ENCODE results near the gene CASP5.

Gene CASP5

GRCh38 chr11:105033781-105034180 is 10.8 kb upstream of the CASP5 start:
- Histone ChIP-seq H3K9me2 (ENCODE audit: low read depth, low read length) (no peaks in the 10 kb centered on the region), H3K27me3 (ENCODE audit: insufficient read depth, low read length) (no peaks in the 10 kb centered on the region), H3K4me3 (ENCODE audit: low read depth, low read length, poor library complexity, severe bottlenecking) (no peak overlapping the region), H2AFZ (ENCODE audit: low read length) (no peak overlapping the region), H3K9me3 (ENCODE audit: low read length) (no peaks in the 10 kb centered on the region), H3K79me2 (ENCODE audit: insufficient read depth, low read length) (no peaks in the 10 kb centered on the region), H3K9ac (ENCODE audit: low read length) (no peak overlapping the region), H3K4me1 (ENCODE audit: insufficient read depth, low read length, severe bottlenecking) (no peaks in the 10 kb centered on the region), H3K36me3 (ENCODE audit: insufficient read depth, low read length) (no peaks in the 10 kb centered on the region), H3K4me2 (ENCODE audit: low read length) (no peak overlapping the region), H3K27ac (ENCODE audit: low read depth, low read length, poor library complexity, severe bottlenecking) (no peak overlapping the region), H3F3A (ENCODE audit: insufficient read depth, low read length) (no peaks in the 10 kb centered on the region), H4K20me1 (ENCODE audit: insufficient read depth, low read length) (no peaks in the 10 kb centered on the region)
- no peak for TF ChIP-seq EZH2 (IDR thresholded peaks at IDR 0.05; ENCODE audit: borderline replicate concordance, low read length)
- TF ChIP-seq, protein P1, sequence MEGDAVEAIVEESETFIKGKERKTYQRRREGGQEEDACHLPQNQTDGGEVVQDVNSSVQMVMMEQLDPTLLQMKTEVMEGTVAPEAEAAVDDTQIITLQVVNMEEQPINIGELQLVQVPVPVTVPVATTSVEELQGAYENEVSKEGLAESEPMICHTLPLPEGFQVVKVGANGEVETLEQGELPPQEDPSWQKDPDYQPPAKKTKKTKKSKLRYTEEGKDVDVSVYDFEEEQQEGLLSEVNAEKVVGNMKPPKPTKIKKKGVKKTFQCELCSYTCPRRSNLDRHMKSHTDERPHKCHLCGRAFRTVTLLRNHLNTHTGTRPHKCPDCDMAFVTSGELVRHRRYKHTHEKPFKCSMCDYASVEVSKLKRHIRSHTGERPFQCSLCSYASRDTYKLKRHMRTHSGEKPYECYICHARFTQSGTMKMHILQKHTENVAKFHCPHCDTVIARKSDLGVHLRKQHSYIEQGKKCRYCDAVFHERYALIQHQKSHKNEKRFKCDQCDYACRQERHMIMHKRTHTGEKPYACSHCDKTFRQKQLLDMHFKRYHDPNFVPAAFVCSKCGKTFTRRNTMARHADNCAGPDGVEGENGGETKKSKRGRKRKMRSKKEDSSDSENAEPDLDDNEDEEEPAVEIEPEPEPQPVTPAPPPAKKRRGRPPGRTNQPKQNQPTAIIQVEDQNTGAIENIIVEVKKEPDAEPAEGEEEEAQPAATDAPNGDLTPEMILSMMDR (IDR thresholded peaks at IDR 0.05; ENCODE audit: low read length), result no peak

DNA sequence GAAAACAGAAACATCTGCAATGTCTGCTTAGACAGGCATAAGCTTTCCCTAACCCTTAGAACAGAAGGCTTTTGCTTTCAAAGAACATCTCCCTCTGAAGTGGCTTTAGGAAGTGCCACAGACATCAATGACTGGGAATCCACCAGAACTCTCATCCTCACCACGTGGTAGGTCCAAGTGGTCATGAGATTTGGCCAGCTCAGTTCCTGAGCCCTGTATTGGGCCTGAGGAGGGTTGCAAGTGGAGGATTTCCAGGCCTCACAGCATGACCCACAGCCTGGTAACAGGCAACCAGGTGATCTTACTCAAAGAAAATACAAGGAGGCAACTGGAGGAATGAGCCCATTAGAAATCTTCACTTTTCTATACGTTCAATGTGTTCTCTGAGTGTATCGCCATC is 10.4 kb upstream of the CASP5 start:
- Histone ChIP-seq H3K36me3 (ENCODE audit: insufficient read depth, low read length) (no peaks in the 10 kb centered on the region), H3K4me2 (ENCODE audit: low read length) (no peak overlapping the region), H4K20me1 (ENCODE audit: insufficient read depth, low read length) (no peaks in the 10 kb centered on the region), H3K4me3 (ENCODE audit: low read depth, low read length, poor library complexity, severe bottlenecking) (no peak overlapping the region), H3K9me2 (ENCODE audit: low read depth, low read length) (no peaks in the 10 kb centered on the region), H3K79me2 (ENCODE audit: insufficient read depth, low read length) (no peaks in the 10 kb centered on the region), H3K27ac (ENCODE audit: low read depth, low read length, poor library complexity, severe bottlenecking) (no peak overlapping the region), H3F3A (ENCODE audit: insufficient read depth, low read length) (no peaks in the 10 kb centered on the region), H3K27me3 (ENCODE audit: insufficient read depth, low read length) (no peaks in the 10 kb centered on the region), H2AFZ (ENCODE audit: low read length) (no peak overlapping the region), H3K9me3 (ENCODE audit: low read length) (no peaks in the 10 kb centered on the region), H3K9ac (ENCODE audit: low read length) (no peak overlapping the region), H3K4me1 (ENCODE audit: insufficient read depth, low read length, severe bottlenecking) (no peaks in the 10 kb centered on the region)
- TF ChIP-seq, protein P1 (IDR thresholded peaks at IDR 0.05; ENCODE audit: low read length), result no peak
- TF ChIP-seq EZH2 (IDR thresholded peaks at IDR 0.05; ENCODE audit: borderline replicate concordance, low read length), result no peak

DNA sequence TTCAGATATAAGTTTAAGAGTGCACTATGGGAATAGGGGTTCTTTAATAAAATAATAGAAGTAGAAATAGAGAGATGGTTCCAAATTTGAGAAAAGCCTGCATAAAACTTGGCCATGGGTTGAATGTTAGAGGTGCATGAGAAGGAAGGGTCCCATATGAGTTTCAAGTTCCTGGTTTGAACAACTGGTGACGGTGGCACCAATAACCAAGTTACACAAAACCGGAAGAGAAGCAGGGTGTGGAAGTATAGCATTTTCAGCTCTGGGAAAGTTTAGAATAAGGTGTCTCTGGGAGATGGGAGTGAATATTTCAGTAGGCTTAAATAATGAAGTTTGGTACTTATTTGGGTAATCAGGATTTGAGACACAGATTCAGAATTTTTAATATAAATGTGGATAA is 9.5 kb upstream of the CASP5 start:
- Histone ChIP-seq H4K20me1 (ENCODE audit: insufficient read depth, low read length) (no peaks in the 10 kb centered on the region), H3K79me2 (ENCODE audit: insufficient read depth, low read length) (no peaks in the 10 kb centered on the region), H3K4me2 (ENCODE audit: low read length) (no peak overlapping the region), H3K9me3 (ENCODE audit: low read length) (no peaks in the 10 kb centered on the region), H3K4me3 (ENCODE audit: low read depth, low read length, poor library complexity, severe bottlenecking) (no peak overlapping the region), H3K36me3 (ENCODE audit: insufficient read depth, low read length) (no peaks in the 10 kb centered on the region), H3K4me1 (ENCODE audit: insufficient read depth, low read length, severe bottlenecking) (no peaks in the 10 kb centered on the region), H3F3A (ENCODE audit: insufficient read depth, low read length) (no peaks in the 10 kb centered on the region), H2AFZ (ENCODE audit: low read length) (no peak overlapping the region), H3K27me3 (ENCODE audit: insufficient read depth, low read length) (no peaks in the 10 kb centered on the region), H3K27ac (ENCODE audit: low read depth, low read length, poor library complexity, severe bottlenecking) (no peak overlapping the region), H3K9ac (ENCODE audit: low read length) (no peak overlapping the region), H3K9me2 (ENCODE audit: low read depth, low read length) (no peaks in the 10 kb centered on the region)
- no peak for TF ChIP-seq EZH2 (IDR thresholded peaks at IDR 0.05; ENCODE audit: borderline replicate concordance, low read length)

DNA sequence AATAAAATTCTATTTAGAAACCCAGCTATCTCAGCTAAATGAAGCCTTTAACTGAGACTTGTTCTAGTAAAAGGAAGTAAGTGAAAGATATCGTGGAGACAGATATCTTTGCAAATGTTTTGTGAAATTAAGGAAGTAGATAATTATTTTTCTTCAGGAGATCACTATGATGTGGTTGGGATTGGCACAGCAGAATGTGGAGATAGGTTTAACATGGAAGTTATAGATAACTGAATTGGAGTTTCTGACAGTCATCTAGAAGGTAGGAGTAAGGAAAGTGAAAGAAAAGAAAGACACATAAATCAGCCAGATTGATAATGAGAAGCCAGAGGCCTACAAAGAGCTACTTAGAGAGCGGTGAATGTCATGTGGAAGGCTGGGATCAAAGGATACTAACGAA is 4.7 kb upstream of the CASP5 start:
- H3K9ac ChIP-seq (ENCODE audit: low read length), result no peak overlapping the region
- H3F3A ChIP-seq (ENCODE audit: insufficient read depth, low read length), result no peaks in the 10 kb centered on the region
- no peaks in the 10 kb centered on the region for H3K27me3 ChIP-seq (ENCODE audit: insufficient read depth, low read length)
- H2AFZ ChIP-seq (ENCODE audit: low read length), result no peak overlapping the region
- H3K4me3 ChIP-seq (ENCODE audit: low read depth, low read length, poor library complexity, severe bottlenecking), result no peak overlapping the region
- H3K79me2 ChIP-seq (ENCODE audit: insufficient read depth, low read length), result no peaks in the 10 kb centered on the region
- H3K4me1 ChIP-seq (ENCODE audit: insufficient read depth, low read length, severe bottlenecking), result no peaks in the 10 kb centered on the region
- no peak for TF ChIP-seq EZH2 (IDR thresholded peaks at IDR 0.05; ENCODE audit: borderline replicate concordance, low read length)
- TF ChIP-seq, protein P1 (IDR thresholded peaks at IDR 0.05; ENCODE audit: low read length), result no peak
- no peaks in the 10 kb centered on the region for H4K20me1 ChIP-seq (ENCODE audit: insufficient read depth, low read length)
- no peak overlapping the region for H3K27ac ChIP-seq (ENCODE audit: low read depth, low read length, poor library complexity, severe bottlenecking)
- H3K9me3 ChIP-seq (ENCODE audit: low read length), result no peaks in the 10 kb centered on the region
- no peaks in the 10 kb centered on the region for H3K36me3 ChIP-seq (ENCODE audit: insufficient read depth, low read length)
- H3K9me2 ChIP-seq (ENCODE audit: low read depth, low read length), result no peaks in the 10 kb centered on the region
- no peak overlapping the region for H3K4me2 ChIP-seq (ENCODE audit: low read length)
